ENCODE measurements around the gene AQP6. TPM values are rescaled to one million over a fixed set of nuclear protein-coding genes. Genes with fewer than 3 reads are reported as not detected.
A peak's percentile ranks its signal among the peaks of the same experiment; 100 is the strongest.

Gene AQP6
- total RNA-seq, 2 experiments from 2014 or later = not detected

GRCh38 chr12:49945394-49946080 lies 27.2 kb upstream of the AQP6 start:
- Mint-ChIP-seq H3K36me3 (ENCODE audit: low read depth) (no peaks in the 10 kb centered on the region), H3K27me3 (ENCODE audit: low read depth) (no peaks in the 10 kb centered on the region), H3K4me1 (ENCODE audit: low read depth) (peaks cover 16% of the 10 kb centered on the region), H3K9me3 (no peaks in the 10 kb centered on the region), H3K27ac (peak overlapping the region; percentile 83), H3K4me3 (peak overlapping the region; percentile 74)
- DNase-seq = peak; percentile 94
- CTCF ChIA-PET = interaction anchor here (0.6 to 6.3 kb wide), 43 partner anchors 8 to 549 kb away, joined by 3 to 65 read pairs (median 4); partner anchors contain the start of genes AQP5, COX14, RACGAP1 and SMARCD1
- intact Hi-C loops (cut with micrococcal nuclease) = loop anchor here (1.0 to 2.0 kb wide), 3 partner anchors 21 to 169 kb away; no protein-coding TSS in a partner anchor

- intact Hi-C loops (cut with micrococcal nuclease) = no loop called here
- CTCF ChIA-PET = interaction anchor here (0.7 to 6.3 kb wide), 36 partner anchors 9 to 272 kb away, joined by 3 to 65 read pairs (median 4); partner anchors contain the start of genes AQP5, COX14 and SMARCD1
- Mint-ChIP-seq H3K27me3 (ENCODE audit: low read depth) (no peaks in the 10 kb centered on the region), H3K4me3 (no peak overlapping the region), H3K36me3 (ENCODE audit: low read depth) (no peaks in the 10 kb centered on the region), H3K27ac (peak overlapping the region; percentile 25), H3K4me1 (ENCODE audit: low read depth) (peaks cover 16% of the 10 kb centered on the region), H3K9me3 (no peaks in the 10 kb centered on the region)
- DNase-seq = no peak
Measured at GRCh38 chr12:49946086-49946485, 26.7 kb upstream of the AQP6 start.

GRCh38 chr12:49946497-49946896 lies 26.2 kb upstream of the AQP6 start:
- no peak for DNase-seq
- Mint-ChIP-seq H3K9me3 (no peaks in the 10 kb centered on the region), H3K4me3 (no peak overlapping the region), H3K27me3 (ENCODE audit: low read depth) (no peaks in the 10 kb centered on the region), H3K4me1 (ENCODE audit: low read depth) (peaks cover 16% of the 10 kb centered on the region), H3K36me3 (ENCODE audit: low read depth) (no peaks in the 10 kb centered on the region), H3K27ac (peak overlapping the region; percentile 25)
- CTCF ChIA-PET = interaction anchor here (0.6 to 6.3 kb wide), 27 partner anchors 8 to 272 kb away, joined by 3 to 65 read pairs (median 5); partner anchors contain the start of genes AQP5, COX14 and SMARCD1
- intact Hi-C loops (cut with micrococcal nuclease) = no loop called here

DNA sequence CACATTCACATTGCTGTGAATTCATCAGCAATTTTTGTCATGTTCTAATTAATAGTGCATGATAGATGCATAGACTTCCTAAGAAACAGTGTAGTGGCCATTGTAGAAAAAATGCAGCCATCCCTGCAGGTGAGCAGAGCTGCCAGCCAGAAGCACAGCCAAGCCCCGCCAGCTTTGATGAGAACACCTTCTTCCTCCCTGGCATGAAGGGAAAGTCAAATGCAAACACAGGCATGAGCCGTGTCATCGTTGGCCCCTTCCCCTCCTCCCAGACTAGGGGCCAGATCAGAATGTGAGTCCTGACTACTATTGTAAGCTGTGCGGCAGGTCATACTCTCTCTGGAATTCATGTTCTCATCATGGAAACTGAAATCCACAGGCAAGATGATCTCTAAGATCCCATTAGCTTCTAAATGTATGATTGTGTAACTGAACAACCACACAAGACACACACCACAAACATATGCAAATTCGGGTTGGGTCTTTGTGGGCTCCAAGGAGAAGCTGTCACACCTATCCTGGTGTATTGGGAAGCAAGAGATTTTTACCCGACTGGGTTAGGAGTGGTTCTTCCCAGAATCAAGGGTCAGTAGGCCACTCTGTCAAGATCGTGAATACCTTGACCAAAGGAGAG lies 25.0 kb upstream of the AQP6 start:
- Mint-ChIP-seq H3K27me3 (ENCODE audit: low read depth) (no peaks in the 10 kb centered on the region), H3K4me3 (no peak overlapping the region), H3K4me1 (ENCODE audit: low read depth) (peaks cover 16% of the 10 kb centered on the region), H3K36me3 (ENCODE audit: low read depth) (no peaks in the 10 kb centered on the region), H3K27ac (no peak overlapping the region), H3K9me3 (no peaks in the 10 kb centered on the region)
- CTCF ChIA-PET = interaction anchor here (0.7 to 6.3 kb wide), 6 partner anchors 11 to 225 kb away, joined by 4 to 65 read pairs (median 5); no protein-coding TSS in a partner anchor
- intact Hi-C loops (cut with micrococcal nuclease) = no loop called here
- no peak for DNase-seq

DNA sequence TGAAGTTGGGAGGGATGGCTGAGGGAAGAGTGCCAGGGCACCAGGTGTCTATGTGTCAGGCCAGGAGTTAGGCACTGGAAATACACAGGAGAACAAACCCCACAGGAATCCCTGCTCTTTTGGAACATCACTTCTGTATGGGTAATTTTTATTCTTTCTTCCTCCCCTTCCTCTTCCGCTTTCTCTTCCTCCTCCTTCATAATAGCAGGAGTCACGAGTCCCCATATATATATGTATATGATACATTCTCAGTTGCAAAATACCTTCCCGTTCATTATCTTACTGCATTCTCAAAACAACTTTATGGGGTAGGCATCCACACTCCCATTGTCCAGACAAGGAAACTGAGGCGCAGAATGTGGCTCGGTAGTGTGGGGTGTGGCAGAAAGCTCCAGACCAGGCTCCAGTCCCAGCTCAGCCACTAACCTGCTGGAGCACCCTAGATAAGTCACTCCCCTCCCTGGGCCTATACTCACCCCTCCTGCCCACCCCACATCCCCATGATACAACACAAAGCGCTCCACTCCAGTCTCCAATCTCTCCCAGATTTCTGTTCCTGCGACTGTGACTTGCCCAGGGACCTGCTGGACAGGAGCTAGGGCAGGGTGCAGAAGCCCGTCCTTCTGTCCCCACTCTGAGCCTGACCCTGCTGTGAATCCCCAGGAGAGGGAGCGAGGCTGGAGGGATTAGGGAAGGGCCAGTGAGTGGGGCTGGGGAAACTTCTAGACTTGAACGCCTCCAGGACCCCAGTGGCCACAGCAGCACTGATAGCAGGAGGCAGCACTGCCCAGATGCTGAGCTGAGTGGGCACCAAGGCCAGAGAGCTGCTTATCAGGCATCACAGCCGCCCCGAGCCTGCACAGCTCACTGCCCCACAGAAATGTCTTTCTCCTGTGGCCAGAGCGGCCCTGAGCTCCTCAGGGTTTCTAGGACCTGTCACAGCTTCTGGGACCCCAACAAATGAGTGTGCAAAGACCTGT lies 23.6 kb upstream of the AQP6 start:
- DNase-seq = no peak
- no peak overlapping the region for H3K4me3 Mint-ChIP-seq
- H3K27ac Mint-ChIP-seq = no peak overlapping the region
- H3K36me3 Mint-ChIP-seq (ENCODE audit: low read depth) = no peaks in the 10 kb centered on the region
- CTCF ChIA-PET = interaction anchor here (0.6 to 6.3 kb wide), 2 partner anchors 17 to 36 kb away, joined by 3 to 65 read pairs; no protein-coding TSS in a partner anchor
- peaks cover 13% of the 10 kb centered on the region for H3K27me3 Mint-ChIP-seq (ENCODE audit: low read depth)
- intact Hi-C loops (cut with micrococcal nuclease) = no loop called here
- H3K9me3 Mint-ChIP-seq = no peaks in the 10 kb centered on the region
- H3K4me1 Mint-ChIP-seq (ENCODE audit: low read depth) = peaks cover 16% of the 10 kb centered on the region

GRCh38 chr12:49949866-49950265 lies 22.9 kb upstream of the AQP6 start:
- CTCF ChIA-PET = interaction anchor here (6.3 kb wide), 1 partner anchor 17 kb away, joined by 65 read pairs; no protein-coding TSS in a partner anchor
- Mint-ChIP-seq H3K27ac (no peak overlapping the region), H3K36me3 (ENCODE audit: low read depth) (no peaks in the 10 kb centered on the region), H3K4me1 (ENCODE audit: low read depth) (peaks cover 12% of the 10 kb centered on the region), H3K9me3 (no peaks in the 10 kb centered on the region), H3K4me3 (no peak overlapping the region), H3K27me3 (ENCODE audit: low read depth) (peaks cover 20% of the 10 kb centered on the region)
- intact Hi-C loops (cut with micrococcal nuclease) = no loop called here
- no peak for DNase-seq

DNA sequence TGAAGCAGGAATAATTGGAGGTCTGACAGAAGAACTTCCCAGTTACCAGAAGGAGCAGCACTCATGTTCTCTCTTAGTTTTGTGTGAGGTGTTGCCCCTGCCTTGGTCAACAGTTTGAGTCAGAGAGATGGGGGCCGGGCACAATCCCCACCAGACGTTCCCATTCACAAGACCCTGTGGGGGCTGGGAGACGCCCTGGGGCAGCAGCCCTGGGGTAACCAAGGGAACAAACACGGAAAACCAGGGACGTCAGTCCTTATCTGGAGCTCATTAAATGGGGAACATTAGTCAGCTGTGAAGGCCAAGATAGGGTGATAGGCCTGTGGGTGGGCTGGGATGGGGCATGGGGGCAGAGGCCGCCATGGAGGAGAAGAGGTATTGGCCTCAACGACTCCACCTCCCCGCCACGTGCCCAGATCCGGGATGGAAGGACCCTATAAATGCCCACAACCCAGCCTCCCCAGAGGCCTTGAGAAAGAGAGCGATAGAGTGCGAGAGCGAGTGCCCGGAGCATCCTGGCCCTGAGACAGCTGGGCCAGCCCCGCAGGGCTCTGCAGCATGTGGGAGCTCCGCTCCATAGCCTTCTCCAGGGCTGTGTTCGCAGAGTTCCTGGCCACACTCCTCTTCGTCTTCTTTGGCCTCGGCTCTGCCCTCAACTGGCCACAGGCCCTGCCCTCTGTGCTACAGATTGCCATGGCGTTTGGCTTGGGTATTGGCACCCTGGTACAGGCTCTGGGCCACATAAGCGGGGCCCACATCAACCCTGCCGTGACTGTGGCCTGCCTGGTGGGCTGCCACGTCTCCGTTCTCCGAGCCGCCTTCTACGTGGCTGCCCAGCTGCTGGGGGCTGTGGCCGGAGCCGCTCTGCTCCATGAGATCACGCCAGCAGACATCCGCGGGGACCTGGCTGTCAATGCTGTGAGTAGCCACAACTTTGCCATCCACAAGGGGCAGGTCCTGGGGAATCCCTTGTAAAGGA lies 22.2 kb upstream of the AQP6 start, which contains the start of gene AQP2:
Gene AQP2 (plus strand): TSS at position 465 of the 979 bp plus-strand sequence. CDS start 94 bp downstream, at position 559.
- intact Hi-C loops (cut with micrococcal nuclease) = no loop called here

GRCh38 chr12:49951411-49952240 lies 21.1 kb upstream of the AQP6 start:
- Mint-ChIP-seq H3K36me3 (ENCODE audit: low read depth) (no peaks in the 10 kb centered on the region), H3K4me1 (ENCODE audit: low read depth) (no peaks in the 10 kb centered on the region), H3K9me3 (no peaks in the 10 kb centered on the region), H3K4me3 (no peak overlapping the region), H3K27me3 (ENCODE audit: low read depth) (peaks cover 28% of the 10 kb centered on the region), H3K27ac (no peak overlapping the region)
- intact Hi-C loops (cut with micrococcal nuclease) = no loop called here
- DNase-seq = no peak
- CTCF ChIA-PET = no interaction called here

More for the DNA sequence above, 22.2 kb upstream of the AQP6 start, which contains the start of gene AQP2:
- Mint-ChIP-seq H3K36me3 (ENCODE audit: low read depth) (no peaks in the 10 kb centered on the region), H3K4me3 (no peak within 1 kb of the TSS), H3K9me3 (no peaks in the 10 kb centered on the region), H3K27me3 (ENCODE audit: low read depth) (peaks cover 22% of the 10 kb centered on the region), H3K27ac (no peak within 1 kb of the TSS), H3K4me1 (ENCODE audit: low read depth) (peaks cover 6% of the 10 kb centered on the region)
- CTCF ChIA-PET = interaction anchor here (6.3 kb wide), 1 partner anchor 16 kb away, joined by 65 read pairs; no protein-coding TSS in a partner anchor
- no peak for DNase-seq

- no peak overlapping the region for H3K4me3 Mint-ChIP-seq
- no peaks in the 10 kb centered on the region for H3K4me1 Mint-ChIP-seq (ENCODE audit: low read depth)
- no peaks in the 10 kb centered on the region for H3K36me3 Mint-ChIP-seq (ENCODE audit: low read depth)
- no peak overlapping the region for H3K27ac Mint-ChIP-seq
- CTCF ChIA-PET = no interaction called here
- intact Hi-C loops (cut with micrococcal nuclease) = no loop called here
- H3K27me3 Mint-ChIP-seq (ENCODE audit: low read depth) = peaks cover 36% of the 10 kb centered on the region
- no peak for DNase-seq
- no peaks in the 10 kb centered on the region for H3K9me3 Mint-ChIP-seq
Measured at GRCh38 chr12:49952391-49953055, 20.2 kb upstream of the AQP6 start.

DNA sequence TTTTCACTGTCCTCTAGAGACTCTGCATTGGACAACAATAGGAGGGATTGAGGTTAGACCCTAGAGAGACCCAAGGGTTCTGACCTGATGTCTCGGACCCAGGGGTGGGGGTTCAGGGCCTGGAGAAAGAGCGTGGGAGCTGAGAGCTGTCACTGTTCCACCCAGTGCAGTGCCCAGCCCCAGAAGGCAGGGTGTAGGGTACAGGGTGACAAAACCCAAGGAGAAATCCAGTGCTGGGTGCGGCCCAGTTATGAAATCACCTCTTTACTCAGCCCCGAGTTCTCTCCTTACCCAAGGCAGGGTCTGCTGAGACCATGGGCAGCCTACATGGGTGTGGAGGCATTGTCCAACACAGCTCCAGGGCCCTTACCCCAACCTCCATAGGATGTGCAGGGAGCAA lies 19.6 kb upstream of the AQP6 start:
- H3K36me3 Mint-ChIP-seq (ENCODE audit: low read depth) = no peaks in the 10 kb centered on the region

More for the DNA sequence above, 19.6 kb upstream of the AQP6 start:
- no peak for DNase-seq
- intact Hi-C loops (cut with micrococcal nuclease) = no loop called here
- peaks cover 40% of the 10 kb centered on the region for H3K27me3 Mint-ChIP-seq (ENCODE audit: low read depth)
- no peak overlapping the region for H3K4me3 Mint-ChIP-seq
- CTCF ChIA-PET = interaction anchor here (0.8 kb wide), 1 partner anchor 20 kb away, joined by 3 read pairs; no protein-coding TSS in a partner anchor
- H3K9me3 Mint-ChIP-seq = no peaks in the 10 kb centered on the region
- no peak overlapping the region for H3K27ac Mint-ChIP-seq
- no peaks in the 10 kb centered on the region for H3K4me1 Mint-ChIP-seq (ENCODE audit: low read depth)

Data from activated naive CD4-positive, alpha-beta T cell treated with anti-CD3 and anti-CD28 coated beads for 36 hours (primary cell).